Right atrium auricular region (tissue), 2 donors: ENCODE measurements around the gene CREB5. TPM values are rescaled to one million over a fixed set of nuclear protein-coding genes. Genes with fewer than 3 reads are reported as not detected.

ENCODE experiments used
- DNase-seq: peaks from one replicate; pipeline ENCODE4 v3.0.0-alpha.2; 2019; ENCODE audit warnings: low spot score
- H3K27ac ChIP-seq, 2 donors: fragments of 200-600 bp; sonication (generic); 1 replicate in 1 of 2; 2 replicates in 1 of 2; pipeline ENCODE4 v1.5.1; 2016 to 2019
- H3K27me3 ChIP-seq, 2 donors: fragments of 200-600 bp; sonication (generic); one replicate each; pipeline versions ENCODE4 v1.5.1 to v1.6.0; 2017 to 2019
- H3K36me3 ChIP-seq: fragments of 200-600 bp; sonication (generic); one replicate; pipeline ENCODE4 v1.5.1; 2016
- H3K4me1 ChIP-seq, 2 donors: fragments of 200-600 bp; sonication (generic); one replicate each; pipeline versions ENCODE4 v1.5.1 to v1.6.0; 2017 to 2019
- H3K4me3 ChIP-seq, 2 donors: fragments of 200-600 bp; sonication (generic); 1 replicate in 1 of 2; 2 replicates in 1 of 2; pipeline ENCODE4 v1.5.1; 2017 to 2019; ENCODE audit warnings: mild to moderate bottlenecking in 1 of 2, moderate library complexity in 1 of 2
- H3K9me3 ChIP-seq, 2 donors: fragments of 200-600 bp; sonication (generic); one replicate each; pipeline ENCODE4 v1.5.1; 2019
- total RNA-seq, 2 donors: library from RNA; depleted of rRNA; stranded (reverse); fragments of >200 nt; gene quantifications; one replicate each; pipeline ENCODE4 v1.1.0, GENCODE V29; 2016
- TF ChIP-seq, protein P1 (sequence below), 2 donors: fragments of 200-600 bp; sonication (generic); IDR thresholded peaks; one replicate each; pipeline ENCODE4 v1.5.1; 2019; ENCODE audit warnings: antibody characterized with exemption in 2 of 2

Gene CREB5
- total RNA-seq, 2 donors from 2014 or later: 10.5 to 20.8 TPM

DNA sequence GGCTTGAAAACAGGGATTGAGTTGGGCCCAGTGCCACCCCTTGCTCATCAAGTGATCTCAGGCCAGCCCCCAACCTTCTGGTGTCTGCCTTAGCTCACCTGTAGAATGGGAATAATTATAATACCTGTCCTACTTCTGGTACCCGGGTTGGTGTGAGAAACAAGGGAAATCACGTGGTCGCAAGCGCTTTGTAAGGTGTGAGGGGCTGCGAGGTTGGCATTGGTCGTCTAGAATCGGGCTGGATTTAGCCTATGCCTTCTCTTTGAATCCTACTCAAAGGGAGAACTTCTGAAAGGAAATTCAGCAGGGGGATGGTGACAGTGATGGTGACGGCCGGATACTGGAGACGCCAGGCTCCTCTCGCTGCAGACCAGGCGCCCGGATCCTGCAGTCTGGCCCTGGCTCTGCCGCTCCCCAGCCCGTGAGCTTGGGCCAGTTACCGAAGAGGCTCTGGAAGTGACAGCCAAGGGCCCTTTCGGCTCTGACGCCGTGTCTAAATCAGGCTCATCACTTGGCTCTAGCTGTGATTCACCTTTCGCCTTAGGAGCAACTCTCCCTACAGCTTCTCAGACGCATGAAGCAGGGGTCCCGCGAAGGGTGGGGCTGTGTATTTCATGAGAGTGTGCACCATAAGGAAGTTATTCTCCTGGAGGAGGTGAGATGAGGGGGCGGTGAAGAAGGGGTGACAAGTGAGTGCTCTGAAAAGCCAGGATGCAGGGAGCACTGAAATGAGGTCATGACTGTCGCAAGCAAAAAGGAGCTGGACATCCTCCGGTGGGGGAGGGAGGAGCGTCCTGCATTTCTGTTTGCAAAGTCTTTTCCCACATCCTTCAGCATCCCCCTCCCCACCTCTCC is 4.0 kb upstream of the CREB5 start:
- no peaks in the 10 kb centered on the region for H3K27me3 ChIP-seq
- H3K9me3 ChIP-seq: no peaks in the 10 kb centered on the region
- H3K27ac ChIP-seq: peak overlapping the region; percentile 89 to 98
- peak; percentile 85 for DNase-seq
- H3K36me3 ChIP-seq: no peaks in the 10 kb centered on the region
- TF ChIP-seq, protein P1, sequence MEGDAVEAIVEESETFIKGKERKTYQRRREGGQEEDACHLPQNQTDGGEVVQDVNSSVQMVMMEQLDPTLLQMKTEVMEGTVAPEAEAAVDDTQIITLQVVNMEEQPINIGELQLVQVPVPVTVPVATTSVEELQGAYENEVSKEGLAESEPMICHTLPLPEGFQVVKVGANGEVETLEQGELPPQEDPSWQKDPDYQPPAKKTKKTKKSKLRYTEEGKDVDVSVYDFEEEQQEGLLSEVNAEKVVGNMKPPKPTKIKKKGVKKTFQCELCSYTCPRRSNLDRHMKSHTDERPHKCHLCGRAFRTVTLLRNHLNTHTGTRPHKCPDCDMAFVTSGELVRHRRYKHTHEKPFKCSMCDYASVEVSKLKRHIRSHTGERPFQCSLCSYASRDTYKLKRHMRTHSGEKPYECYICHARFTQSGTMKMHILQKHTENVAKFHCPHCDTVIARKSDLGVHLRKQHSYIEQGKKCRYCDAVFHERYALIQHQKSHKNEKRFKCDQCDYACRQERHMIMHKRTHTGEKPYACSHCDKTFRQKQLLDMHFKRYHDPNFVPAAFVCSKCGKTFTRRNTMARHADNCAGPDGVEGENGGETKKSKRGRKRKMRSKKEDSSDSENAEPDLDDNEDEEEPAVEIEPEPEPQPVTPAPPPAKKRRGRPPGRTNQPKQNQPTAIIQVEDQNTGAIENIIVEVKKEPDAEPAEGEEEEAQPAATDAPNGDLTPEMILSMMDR (IDR thresholded peaks at IDR 0.05): no peak
- H3K4me1 ChIP-seq: peaks cover 0 to 39% of the 10 kb centered on the region in 2 donors
- H3K4me3 ChIP-seq: peak overlapping the region; percentile 32 to 91

DNA sequence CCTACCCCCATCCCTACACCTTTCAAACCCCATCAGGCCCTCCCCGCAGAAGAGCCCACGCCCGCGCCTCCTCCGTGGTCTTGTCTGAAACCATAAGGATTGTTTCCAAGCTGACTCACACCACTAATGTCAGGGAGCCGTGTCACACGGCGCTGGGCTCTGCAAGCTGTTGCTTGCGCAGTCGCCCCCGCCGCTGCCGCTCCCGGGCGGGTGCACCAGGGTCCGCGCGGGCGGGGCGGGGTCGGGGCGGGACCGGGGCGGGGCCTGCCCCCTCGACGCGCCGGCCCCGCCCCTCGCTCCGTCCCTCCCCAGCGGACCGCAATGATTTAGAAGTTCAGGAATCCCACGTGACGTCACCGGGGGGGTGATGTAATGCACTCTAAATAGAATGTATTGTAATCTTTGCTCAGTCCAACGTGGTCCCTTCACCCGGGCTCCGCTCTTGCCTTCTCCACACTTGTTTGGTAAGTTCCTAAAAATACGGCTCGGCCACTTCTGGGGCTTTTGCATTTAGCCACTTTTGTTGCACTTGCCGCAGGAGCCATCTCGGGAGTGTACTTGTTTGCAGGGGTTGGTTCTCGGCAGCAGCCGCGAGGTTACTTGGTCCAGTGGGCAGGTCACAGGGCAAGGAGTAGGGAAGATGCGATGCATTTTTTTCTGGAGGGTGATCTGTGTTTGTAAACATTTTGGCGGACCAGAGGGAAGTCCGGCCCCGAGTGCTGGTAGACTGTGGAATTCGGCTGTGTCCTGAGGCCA is 3.2 kb upstream of the CREB5 start:
- Histone ChIP-seq H3K27ac (peak overlapping the region; percentile 89 to 98), H3K36me3 (no peaks in the 10 kb centered on the region), H3K4me1 (peaks cover 0 to 39% of the 10 kb centered on the region in 2 donors), H3K9me3 (no peaks in the 10 kb centered on the region), H3K4me3 (peak overlapping the region; percentile 78 to 91), H3K27me3 (no peaks in the 10 kb centered on the region)
- peak; percentile 100 for DNase-seq
- TF ChIP-seq, protein P1 (IDR thresholded peaks at IDR 0.05): no peak

DNA sequence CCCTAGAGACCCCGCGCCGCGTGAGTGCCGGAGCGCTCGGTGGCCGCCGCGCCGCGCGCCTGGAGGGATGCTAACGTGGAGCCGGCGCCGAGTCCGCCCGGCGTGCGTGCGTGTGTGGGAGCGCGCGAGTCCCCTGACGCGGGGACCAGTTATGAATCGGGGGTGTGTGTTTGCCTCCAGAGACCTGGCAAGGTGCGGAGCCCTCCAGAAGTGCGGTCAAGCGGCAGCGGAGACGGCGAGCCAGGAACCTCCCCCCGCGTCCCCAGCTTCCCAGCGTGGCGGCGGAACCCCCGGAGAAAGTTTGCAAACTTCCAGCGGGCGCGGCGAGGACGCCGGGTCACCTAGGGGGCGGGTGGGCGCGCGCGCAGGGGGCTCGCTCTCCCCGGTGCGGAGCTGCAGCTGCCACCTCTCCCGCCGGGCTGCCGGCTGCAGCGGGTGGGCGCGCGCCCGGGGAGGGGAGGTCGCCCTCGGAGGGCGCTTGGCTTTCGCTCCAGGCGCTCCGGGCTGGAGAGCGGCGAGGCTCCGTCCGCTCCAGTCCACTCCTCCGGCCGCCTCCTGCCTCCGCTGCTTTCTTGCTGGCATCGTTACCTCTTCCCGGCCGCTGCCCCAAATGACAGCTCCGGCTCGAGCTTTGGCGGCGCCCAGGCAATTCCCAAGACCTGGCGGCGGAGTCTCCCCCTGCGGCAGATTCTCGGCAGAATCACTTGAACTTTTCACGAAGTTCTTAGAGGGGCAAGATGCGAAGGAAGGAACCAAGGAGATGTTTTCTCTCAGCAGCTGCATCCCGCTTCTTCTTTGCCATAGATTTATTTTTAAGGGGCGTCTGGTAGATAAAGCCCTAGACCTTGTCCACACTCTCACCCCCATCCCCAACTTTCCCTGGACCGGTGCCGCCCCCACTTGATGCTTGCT is 2.3 kb upstream of the CREB5 start:
- Histone ChIP-seq H3K4me1 (peaks cover 0 to 39% of the 10 kb centered on the region in 2 donors), H3K9me3 (no peaks in the 10 kb centered on the region), H3K4me3 (peak overlapping the region; percentile 78 to 91), H3K27ac (peak overlapping the region; percentile 89 to 98), H3K27me3 (no peaks in the 10 kb centered on the region), H3K36me3 (no peaks in the 10 kb centered on the region)
- no peak for DNase-seq
- TF ChIP-seq, protein P1 (IDR thresholded peaks at IDR 0.05): no peak

DNA sequence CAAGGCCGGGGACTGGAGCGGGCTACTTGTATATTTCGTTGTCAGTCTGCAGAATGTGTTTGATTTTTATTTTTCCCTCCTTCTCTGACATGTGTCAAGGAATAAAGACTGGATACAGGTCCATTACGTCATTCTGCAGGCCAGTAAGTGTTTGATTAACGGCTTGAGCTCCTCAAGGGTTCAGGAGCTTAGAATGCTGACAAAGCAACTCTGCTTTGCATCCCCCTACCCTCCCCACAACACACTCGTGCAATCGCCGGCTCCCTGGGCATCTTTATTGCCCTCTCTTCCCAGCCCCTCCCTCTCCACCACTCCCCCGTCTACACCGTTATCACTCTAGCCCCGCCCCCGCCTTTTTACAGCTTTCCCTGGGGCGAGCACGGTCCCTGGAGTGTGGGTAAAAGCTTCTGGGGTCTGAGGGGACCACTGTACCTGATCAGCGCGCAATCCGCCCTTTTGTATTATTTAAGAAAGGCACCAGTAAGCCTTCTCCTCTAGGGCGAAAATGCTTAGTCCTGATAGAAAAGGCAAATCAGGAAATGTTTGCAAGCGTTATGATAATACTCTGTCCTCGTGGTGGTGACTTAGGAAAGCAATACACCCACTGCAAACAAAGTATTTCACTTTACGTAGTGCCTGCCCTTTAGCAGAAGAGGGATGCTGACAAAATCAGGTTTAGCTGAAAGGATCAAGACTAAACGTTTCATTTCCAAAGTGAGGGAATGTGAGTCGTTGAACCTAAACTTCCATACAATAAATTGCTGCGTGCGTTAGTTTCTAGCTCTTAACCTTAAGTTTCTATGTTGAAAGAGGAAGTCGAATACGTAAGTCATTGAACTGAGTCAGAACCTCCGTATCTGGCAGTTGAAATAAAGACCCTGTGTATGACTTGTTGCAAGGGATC is 1.4 kb upstream of the CREB5 start:
- Histone ChIP-seq H3K36me3 (no peaks in the 10 kb centered on the region), H3K27ac (peak overlapping the region; percentile 89 to 98), H3K4me3 (peak overlapping the region; percentile 78 to 91), H3K9me3 (no peaks in the 10 kb centered on the region), H3K4me1 (peaks cover 0 to 39% of the 10 kb centered on the region in 2 donors), H3K27me3 (no peaks in the 10 kb centered on the region)
- TF ChIP-seq, protein P1 (IDR thresholded peaks at IDR 0.05): no peak
- peak; percentile 73 for DNase-seq
